Omental fat pad (tissue), 4 donors: ENCODE measurements around the gene SPATA46. TPM values are rescaled to one million over a fixed set of nuclear protein-coding genes. Genes with fewer than 3 reads are reported as not detected.

Experiments
- ATAC-seq: fragments of 150-250 bp; one replicate; pipeline ENCODE4 v1.9.1; 2016; ENCODE audit warnings: mild to moderate bottlenecking, moderate library complexity; ENCODE audit not compliant: low FRiP score
- DNase-seq: peaks from one replicate; pipeline ENCODE4 v3.0.0-alpha.2; 2019; ENCODE audit warnings: low spot score
- total RNA-seq, 4 donors: library from RNA; depleted of rRNA; stranded (reverse); fragments of >200 nt; gene quantifications; one replicate each; pipeline ENCODE4 v1.1.0, GENCODE V29; 2016
- TF ChIP-seq, protein P1 (sequence below), 3 donors: fragments of 450-650 bp; IDR thresholded peaks; one replicate each; pipeline ENCODE4 v1.5.1; 2016 to 2017; ENCODE audit warnings: antibody characterized with exemption in 3 of 3, mild to moderate bottlenecking in 3 of 3, moderate library complexity in 2 of 3

The SPATA46 gene
- total RNA-seq, 4 donors from 2014 or later: not detected

GRCh38 chr1:162383091-162383490 lies 6.4 kb upstream of the SPATA46 start:
- TF ChIP-seq, protein P1, sequence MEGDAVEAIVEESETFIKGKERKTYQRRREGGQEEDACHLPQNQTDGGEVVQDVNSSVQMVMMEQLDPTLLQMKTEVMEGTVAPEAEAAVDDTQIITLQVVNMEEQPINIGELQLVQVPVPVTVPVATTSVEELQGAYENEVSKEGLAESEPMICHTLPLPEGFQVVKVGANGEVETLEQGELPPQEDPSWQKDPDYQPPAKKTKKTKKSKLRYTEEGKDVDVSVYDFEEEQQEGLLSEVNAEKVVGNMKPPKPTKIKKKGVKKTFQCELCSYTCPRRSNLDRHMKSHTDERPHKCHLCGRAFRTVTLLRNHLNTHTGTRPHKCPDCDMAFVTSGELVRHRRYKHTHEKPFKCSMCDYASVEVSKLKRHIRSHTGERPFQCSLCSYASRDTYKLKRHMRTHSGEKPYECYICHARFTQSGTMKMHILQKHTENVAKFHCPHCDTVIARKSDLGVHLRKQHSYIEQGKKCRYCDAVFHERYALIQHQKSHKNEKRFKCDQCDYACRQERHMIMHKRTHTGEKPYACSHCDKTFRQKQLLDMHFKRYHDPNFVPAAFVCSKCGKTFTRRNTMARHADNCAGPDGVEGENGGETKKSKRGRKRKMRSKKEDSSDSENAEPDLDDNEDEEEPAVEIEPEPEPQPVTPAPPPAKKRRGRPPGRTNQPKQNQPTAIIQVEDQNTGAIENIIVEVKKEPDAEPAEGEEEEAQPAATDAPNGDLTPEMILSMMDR (IDR thresholded peaks at IDR 0.05): no peak
- ATAC-seq: no peak
- DNase-seq: no peak

DNA sequence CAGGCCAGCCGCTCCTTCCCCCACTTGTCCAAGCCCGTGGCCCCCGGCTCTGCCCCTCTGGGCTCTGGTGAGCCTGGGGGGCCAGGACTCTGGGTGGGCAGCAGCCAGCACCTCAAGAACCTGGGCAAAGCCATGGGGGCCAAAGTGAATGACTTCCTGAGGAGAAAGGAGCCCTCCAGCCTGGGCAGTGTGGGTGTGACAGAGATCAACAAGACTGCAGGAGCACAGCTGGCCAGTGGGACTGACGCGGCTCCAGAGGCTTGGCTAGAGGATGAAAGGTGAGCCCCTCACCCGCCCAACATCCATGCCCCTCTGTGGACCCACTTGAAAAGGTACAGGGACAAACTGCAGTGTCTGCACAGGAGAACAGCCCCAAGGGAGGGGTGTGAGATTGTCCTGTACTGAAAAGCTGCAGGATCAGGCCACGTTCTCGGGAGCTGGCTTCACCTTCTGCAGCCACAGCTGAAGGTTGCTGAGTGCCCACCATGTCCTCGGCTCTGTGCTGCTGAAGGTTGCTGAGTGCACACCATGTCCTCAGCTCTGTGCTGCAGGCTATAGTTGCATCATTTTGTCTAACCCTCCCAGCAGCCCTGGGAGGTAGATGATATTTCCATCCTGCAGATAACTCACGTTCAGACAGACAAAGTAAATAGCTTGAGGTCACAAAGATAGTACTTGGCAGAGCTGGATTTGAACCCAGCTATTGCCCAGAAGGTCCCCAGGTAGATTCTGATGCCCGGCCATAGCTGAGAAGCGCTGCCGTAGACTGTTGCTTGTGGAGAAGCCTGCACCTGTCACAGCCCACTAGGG lies 5.5 kb upstream of the SPATA46 start:
- TF ChIP-seq, protein P1 (IDR thresholded peaks at IDR 0.05): no peak
- DNase-seq: no peak
- no peak for ATAC-seq

DNA sequence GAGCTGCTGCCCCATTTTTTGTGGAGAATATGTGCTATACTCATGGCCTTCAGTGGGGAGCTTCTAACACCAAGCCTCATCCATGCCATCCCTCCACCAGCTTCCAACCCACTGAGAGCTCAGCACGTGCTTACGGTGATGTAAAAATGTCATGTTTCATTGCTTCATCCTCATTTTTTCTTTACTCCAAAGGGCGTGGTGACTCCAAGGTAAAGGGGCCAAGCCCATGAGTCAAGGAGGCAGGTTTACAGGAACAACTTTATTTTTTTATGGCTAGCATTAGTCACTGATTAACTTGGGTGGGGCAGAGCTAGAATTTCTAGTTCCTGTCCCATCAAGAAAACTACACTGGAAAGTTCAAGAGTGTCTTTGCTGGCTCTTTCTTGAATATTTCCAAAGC lies 4.7 kb upstream of the SPATA46 start, which contains the start of gene C1orf226:
Gene C1orf226 (plus strand): TSS at position 346 of the 400 bp plus-strand sequence. CDS start 174 bp downstream, outside the sequence.
- ATAC-seq (no peak), DNase-seq (no peak)
- TF ChIP-seq, protein P1 (IDR thresholded peaks at IDR 0.05): no peak

DNA sequence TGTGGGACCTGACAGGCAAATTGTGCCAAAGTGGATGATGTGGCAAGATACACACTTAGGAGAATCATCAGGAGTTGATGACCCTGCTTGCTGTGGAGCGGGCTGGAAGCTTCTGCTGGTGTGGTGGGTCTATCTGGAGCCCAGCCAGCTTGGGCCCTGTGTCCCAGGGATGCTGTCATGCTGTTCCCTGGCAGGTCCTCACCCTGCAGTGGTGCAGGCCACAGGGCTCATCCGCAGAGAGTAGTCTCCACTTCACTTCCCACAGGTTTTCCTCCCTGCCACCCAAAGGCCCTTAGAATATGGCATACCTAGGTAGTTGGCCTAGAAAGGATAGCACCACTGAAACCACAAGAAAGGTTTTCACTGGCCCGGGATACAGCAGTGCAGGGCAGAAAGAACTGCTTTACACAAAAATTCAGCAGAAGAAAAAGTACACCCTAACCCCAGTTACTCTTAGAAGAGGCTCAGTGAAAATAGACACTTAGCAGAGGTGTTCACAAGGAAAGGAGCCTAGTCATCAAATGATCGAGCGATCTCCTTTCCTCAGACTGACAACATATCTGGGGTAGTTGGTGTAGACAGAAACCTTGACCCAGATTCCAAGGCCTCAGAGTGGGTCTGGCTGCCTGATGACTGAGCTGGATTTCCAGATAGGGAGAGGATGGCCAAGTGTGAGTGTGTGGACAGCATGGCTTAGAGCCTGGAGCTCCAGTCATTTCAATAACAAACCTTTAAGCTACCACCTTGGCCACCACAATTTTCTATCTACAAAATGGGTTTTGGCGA lies 3.6 kb upstream of the SPATA46 start:
- TF ChIP-seq, protein P1 (IDR thresholded peaks at IDR 0.05): no peak
- ATAC-seq (no peak), DNase-seq (no peak)

DNA sequence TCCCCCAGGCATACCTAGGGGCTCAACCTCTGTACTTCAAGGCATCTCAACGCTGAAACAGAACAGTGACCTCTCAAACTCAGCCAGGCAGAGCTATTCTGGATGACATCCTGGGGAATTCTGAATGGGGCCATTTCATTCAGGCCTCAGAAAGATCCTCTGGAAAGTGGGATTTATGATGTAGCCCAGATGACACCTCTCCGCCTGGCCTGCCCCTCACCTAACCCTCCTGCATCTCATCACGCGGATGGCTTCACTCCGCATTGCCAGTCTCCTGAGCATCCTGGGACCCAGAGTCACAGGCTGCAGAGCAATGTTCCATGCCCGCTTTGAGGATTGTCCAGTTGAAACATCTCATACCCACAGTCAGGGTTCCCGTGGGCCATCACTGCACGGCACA lies 1.2 kb downstream of the SPATA46 start:
- TF ChIP-seq, protein P1 (IDR thresholded peaks at IDR 0.05): no peak
- no peak for ATAC-seq
- DNase-seq: no peak

- DNase-seq: peak; percentile 4
- no peak for ATAC-seq
- TF ChIP-seq, protein P1 (IDR thresholded peaks at IDR 0.05): no peak
These were observed 2.2 kb downstream of the SPATA46 start for GRCh38 chr1:162374406-162374805.
